Prostate gland (tissue), 2 donors: ENCODE measurements around the gene UTP4.

ENCODE experiments used
- CTCF ChIP-seq, 4 experiments: fragments of 200-600 bp in 2 of 4; fragments of 450-650 bp in 2 of 4; sonication (generic) in 2 of 4; IDR thresholded peaks; 1 replicate in 3 of 4; 2 replicates in 1 of 4; pipeline ENCODE4 v1.5.1; 2016 to 2019; ENCODE audit warnings: antibody characterized with exemption in 4 of 4, mild to moderate bottlenecking in 2 of 4, moderate library complexity in 2 of 4
- POLR2A ChIP-seq: fragments of 450-650 bp; IDR thresholded peaks from one replicate; pipeline ENCODE4 v1.6.1; 2016; ENCODE audit warnings: antibody characterized with exemption, mild to moderate bottlenecking
- POLR2AphosphoS5 ChIP-seq: sonication (generic); formaldehyde crosslinking; IDR thresholded peaks from one replicate; pipeline ENCODE4 v1.6.1; 2017; ENCODE audit warnings: antibody characterized with exemption

DNA sequence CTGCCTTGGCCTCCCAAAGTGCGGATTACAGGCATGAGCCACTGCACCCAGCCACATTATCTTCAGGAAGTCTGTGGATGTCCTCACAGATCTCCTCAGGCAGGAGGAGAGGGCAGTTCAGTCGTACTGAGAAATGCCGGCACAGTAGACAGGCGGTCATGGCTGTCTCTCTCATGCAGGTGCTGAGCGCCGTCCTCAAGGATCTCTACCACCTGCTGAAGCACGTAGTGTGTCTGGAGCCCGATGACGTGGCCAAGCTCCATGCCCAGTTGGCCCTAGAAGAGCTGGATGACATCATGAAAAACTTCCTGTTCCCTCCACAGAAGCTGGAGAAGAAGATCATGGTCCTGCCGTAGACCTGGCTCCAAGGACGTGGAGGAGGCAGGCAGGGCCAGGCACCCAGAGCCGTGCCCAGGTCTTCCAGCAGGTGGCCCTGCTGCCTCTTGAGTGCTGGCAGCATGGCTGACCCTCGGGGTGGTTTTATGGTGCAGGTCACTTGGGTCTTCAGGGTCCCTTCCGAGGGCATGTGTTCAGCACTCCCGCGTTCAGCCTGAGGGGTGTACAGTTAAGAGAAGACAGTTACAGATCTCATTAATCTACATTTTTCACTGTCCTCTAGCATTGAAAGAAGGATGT is 49.0 kb upstream of the UTP4 start:
- TF ChIP-seq CTCF (IDR thresholded peaks at IDR 0.05) (no peak), POLR2A (no peak), POLR2AphosphoS5 (no peak)
